Activated CD4-positive, alpha-beta T cell treated with anti-CD3 and anti-CD28 coated beads for 4 hours (primary cell): ENCODE data around the gene ZNF526.

Experiments used
- DNase-seq, 2 donors: peaks; one replicate each; pipeline ENCODE4 v3.0.0-alpha.2; 2020

ZNF526 gene

GRCh38 chr19:42197375-42197817, 22.7 kb upstream of the ZNF526 start:
- no peak for DNase-seq

- peak; percentile 48 to 56 for DNase-seq
Measured at GRCh38 chr19:42198676-42199439, 21.3 kb upstream of the ZNF526 start.

GRCh38 chr19:42199440-42200115, 20.5 kb upstream of the ZNF526 start:
- peak; percentile 36 to 47 for DNase-seq

GRCh38 chr19:42200116-42200715, 19.9 kb upstream of the ZNF526 start:
- no peak for DNase-seq

- DNase-seq: peak in 1 of 2 donors; percentile 24
Measured at GRCh38 chr19:42201489-42202289, 18.4 kb upstream of the ZNF526 start.

- no peak for DNase-seq
Measured at GRCh38 chr19:42202290-42202880, 17.7 kb upstream of the ZNF526 start.

GRCh38 chr19:42203700-42204099, 16.4 kb upstream of the ZNF526 start:
- DNase-seq: no peak

GRCh38 chr19:42204664-42205063, 15.4 kb upstream of the ZNF526 start:
- DNase-seq: no peak

GRCh38 chr19:42206871-42207755, 13.0 kb upstream of the ZNF526 start:
- DNase-seq: no peak

- DNase-seq: no peak
Measured at GRCh38 chr19:42207767-42208271, 12.3 kb upstream of the ZNF526 start.

GRCh38 chr19:42208612-42209011, 11.5 kb upstream of the ZNF526 start:
- no peak for DNase-seq

GRCh38 chr19:42212886-42213285, 7.2 kb upstream of the ZNF526 start:
- no peak for DNase-seq

- DNase-seq: no peak
Measured at GRCh38 chr19:42214810-42215485, 5.2 kb upstream of the ZNF526 start.

- DNase-seq: peak; percentile 20 to 23
Measured at GRCh38 chr19:42216653-42217519, 3.2 kb upstream of the ZNF526 start.

GRCh38 chr19:42217520-42218437, 2.3 kb upstream of the ZNF526 start, which contains the start of gene DEDD2:
Gene DEDD2 (minus strand): TSS chr19:42217677. CDS start chr19:42217007, 670 bp downstream.
- peak; percentile 99 to 100 for DNase-seq

GRCh38 chr19:42220751-42221097, 612 bp downstream of the ZNF526 start:
- no peak for DNase-seq

- no peak for DNase-seq
Measured at GRCh38 chr19:42224940-42225717, 5.0 kb downstream of the ZNF526 start.
